ENCODE data around the gene TMEM9. TPM values are rescaled to one million over a fixed set of nuclear protein-coding genes. Genes with fewer than 3 reads are reported as not detected.

The TMEM9 gene
- total and polyA plus RNA-seq, 2 of the 8 experiments (the other 6 are each of a cell fraction or from before 2014, with no cell fraction given): 79.9 to 181 TPM

- TF ChIP-seq TEAD4 (IDR thresholded peaks at IDR 0.05; ENCODE audit: low read depth, low read length) (no peak), GTF2F1 (IDR thresholded peaks at IDR 0.05; ENCODE audit: borderline replicate concordance, low read depth, low read length) (no peak)
Measured at GRCh38 chr1:201116091-201116490, 38.2 kb downstream of the TMEM9 start (continued).
